Activated CD8-positive, alpha-beta memory T cell treated with anti-CD3 and anti-CD28 coated beads, Interleukin-2, amount 50 U/mL, for 48 hours (primary cell): Measurements from ENCODE around the gene PHACTR1.
A peak's percentile ranks its signal among the peaks of the same experiment; 100 is the strongest.

Source experiments
- DNase-seq: peaks from one replicate; pipeline ENCODE4 v3.0.0-alpha.2; 2020

The PHACTR1 gene

GRCh38 chr6:13248584-13248985 is 532.0 kb downstream of the PHACTR1 start:
- DNase-seq, result no peak

GRCh38 chr6:13248994-13249393 is 532.4 kb downstream of the PHACTR1 start:
- no peak for DNase-seq

- DNase-seq, result no peak
Measured at GRCh38 chr6:13249817-13250216, 533.2 kb downstream of the PHACTR1 start.

GRCh38 chr6:13250703-13251102 is 534.1 kb downstream of the PHACTR1 start:
- no peak for DNase-seq

- DNase-seq, result no peak
Measured at GRCh38 chr6:13251242-13251641, 534.7 kb downstream of the PHACTR1 start.

- no peak for DNase-seq
Measured at GRCh38 chr6:13252790-13253189, 536.2 kb downstream of the PHACTR1 start.

GRCh38 chr6:13253272-13253671 is 536.7 kb downstream of the PHACTR1 start:
- DNase-seq, result no peak

- DNase-seq, result no peak
Measured at GRCh38 chr6:13256266-13257001, 539.9 kb downstream of the PHACTR1 start.

- DNase-seq, result no peak
Measured at GRCh38 chr6:13259393-13259792, 542.8 kb downstream of the PHACTR1 start.

- no peak for DNase-seq
Measured at GRCh38 chr6:13260101-13260598, 543.6 kb downstream of the PHACTR1 start.

- no peak for DNase-seq
Measured at GRCh38 chr6:13260831-13261230, 544.3 kb downstream of the PHACTR1 start.

GRCh38 chr6:13261464-13261994 is 545.0 kb downstream of the PHACTR1 start:
- no peak for DNase-seq

GRCh38 chr6:13262302-13263230 is 546.0 kb downstream of the PHACTR1 start:
- no peak for DNase-seq

GRCh38 chr6:13263669-13264068 is 547.1 kb downstream of the PHACTR1 start:
- DNase-seq, result no peak

- no peak for DNase-seq
Measured at GRCh38 chr6:13267142-13267651, 550.6 kb downstream of the PHACTR1 start.

GRCh38 chr6:13268913-13269518 is 552.4 kb downstream of the PHACTR1 start:
- DNase-seq, result no peak

GRCh38 chr6:13272131-13273046 is 555.8 kb downstream of the PHACTR1 start:
- DNase-seq, result no peak

- DNase-seq, result no peak
Measured at GRCh38 chr6:13273202-13273930, 556.8 kb downstream of the PHACTR1 start.

- DNase-seq, result peak; percentile 69
Measured at GRCh38 chr6:13273931-13274706, 557.6 kb downstream of the PHACTR1 start.
